SU-DHL-6 (cell line): ENCODE data around the gene HESX1.

Experiments
- CTCF ChIP-seq: fragments of 200-600 bp; sonication (generic); IDR thresholded peaks from one replicate; pipeline ENCODE4 v1.5.1; 2017; ENCODE audit warnings: antibody characterized with exemption, mild to moderate bottlenecking, low read length, moderate library complexity; ENCODE audit not compliant: insufficient read depth, poor library complexity, severe bottlenecking
- EZH2phosphoT487 ChIP-seq: fragments of 200-600 bp; sonication (generic), shearing (Covaris generic); conservative IDR thresholded peaks from 2 replicates; pipeline ENCODE4 v1.6.1; 2018; ENCODE audit warnings: mild to moderate bottlenecking, antibody characterized with exemption, low read length, moderate library complexity, mixed read lengths

DNA sequence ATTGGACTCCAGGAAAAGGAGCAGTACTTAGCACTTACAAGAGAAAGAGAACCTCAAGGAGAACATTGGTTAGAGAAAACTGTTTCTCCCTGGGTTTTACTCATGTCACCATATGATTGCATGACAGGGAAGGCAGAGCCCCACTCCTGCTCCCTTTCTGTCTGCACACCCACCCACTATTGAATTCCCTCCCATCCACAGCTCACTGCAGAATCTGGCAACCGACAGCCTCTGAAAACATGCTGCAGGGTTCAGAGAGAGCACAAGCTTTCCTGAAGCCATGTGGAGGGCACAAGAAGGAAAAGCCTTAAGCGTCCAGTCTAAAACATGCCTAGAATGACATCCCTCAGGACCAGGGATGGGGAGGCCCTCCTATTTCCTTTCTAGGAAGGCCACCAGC, 31.6 kb downstream of the HESX1 start:
- TF ChIP-seq CTCF (no peak), EZH2phosphoT487 (no peak)
